Ovary (tissue), 3 donors: Measurements from ENCODE around the gene ZNF74.
"Not testable (repeated sequence)": the region's sequence is repeated elsewhere in the genome, so short reads cannot be mapped to it uniquely, and the experiment has no call there.

Experiments used
- CTCF ChIP-seq, 3 donors: fragments of 450-650 bp in 2 of 3; fragments of 200-600 bp in 1 of 3; IDR thresholded peaks; one replicate each; pipeline versions ENCODE4 v1.5.1 to v1.8.0; 2016 to 2022; ENCODE audit warnings: antibody characterized with exemption in 3 of 3, mild to moderate bottlenecking in 1 of 3
- EP300 ChIP-seq: sonication (generic); formaldehyde crosslinking; IDR thresholded peaks from one replicate; pipeline ENCODE4 v1.6.1; 2017; ENCODE audit warnings: antibody characterized with exemption
- donor health status: DM: no; HTN: no; CAD: no.

GRCh38 chr22:20366841-20367240 lies 27.1 kb upstream of the ZNF74 start:
- not testable (repeated sequence) for TF ChIP-seq EP300; CTCF (IDR thresholded peaks at IDR 0.05)
